ENCODE measurements around the gene MRPL38. TPM values are rescaled to one million over a fixed set of nuclear protein-coding genes. Genes with fewer than 3 reads are reported as not detected.

MRPL38 gene
- total and polyA plus RNA-seq, 2 of the 8 experiments (the other 6 are each of a cell fraction or from before 2014, with no cell fraction given): 78.4 to 125 TPM

DNA sequence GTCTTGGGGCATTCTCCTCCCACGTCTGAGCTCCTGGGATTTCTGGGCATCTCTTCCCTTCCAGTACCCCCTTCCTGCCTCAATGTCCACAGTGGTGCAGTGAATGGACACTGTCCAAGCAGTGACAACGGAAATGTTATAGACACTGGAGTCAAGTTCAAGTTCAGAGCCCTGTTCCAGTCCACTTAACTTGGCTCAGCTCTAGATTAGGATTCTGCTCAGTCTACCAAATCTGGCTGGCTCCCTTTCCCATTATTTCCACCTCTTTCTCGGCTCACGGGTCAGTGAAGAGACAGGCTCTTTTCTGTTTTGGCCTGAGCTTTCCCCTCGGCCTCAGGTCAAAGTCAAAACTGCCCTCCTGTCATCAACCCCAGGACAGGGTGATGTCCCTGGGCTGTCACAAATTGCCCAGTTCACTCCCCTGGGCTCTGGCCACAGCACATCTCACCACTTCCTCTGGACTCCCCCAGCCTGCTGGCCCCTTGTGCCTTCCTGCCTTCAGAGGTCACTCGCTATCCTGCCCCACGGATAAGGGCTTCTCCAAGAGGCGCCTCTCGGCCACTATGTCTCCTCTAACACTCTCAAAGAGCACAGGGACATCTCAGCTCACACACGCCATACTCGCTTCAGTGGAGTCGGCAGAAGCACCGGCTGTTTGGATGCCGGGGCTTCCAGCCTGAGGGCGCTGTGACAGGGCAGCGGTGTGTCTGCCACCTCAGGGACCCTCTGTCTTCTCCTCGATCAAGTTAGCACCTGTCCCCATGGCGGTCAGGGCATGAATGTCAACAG is 17.7 kb upstream of the MRPL38 start:
- Histone ChIP-seq H3K9me3 (ENCODE audit: insufficient read depth in 2 of 2, low read depth in 1 of 2, low read length in 1 of 2) (no peaks in the 10 kb centered on the region), H3K79me2 (ENCODE audit: control insufficient read depth in 1 of 2, insufficient read depth in 2 of 2, low read length in 2 of 2) (no peaks in the 10 kb centered on the region), H2AFZ (ENCODE audit: low read length) (no peak overlapping the region), H3K27ac (ENCODE audit: low read depth, low read length) (no peak overlapping the region), H2BK15ac (ENCODE audit: low read length) (no peak overlapping the region), H3K23me2 (ENCODE audit: low read depth, low read length) (no peaks in the 10 kb centered on the region), H4K20me1 (replicated peaks in 1 of 2; ENCODE audit: control insufficient read depth in 1 of 2, insufficient read depth in 2 of 2, low read length in 2 of 2) (no peaks in the 10 kb centered on the region), H3K9ac (replicated peaks in 1 of 4; ENCODE audit: extremely low read depth in 1 of 4, low read depth in 3 of 4, low read length in 3 of 4) (no peak overlapping the region), H2AK5ac (ENCODE audit: low read depth, low read length) (no peak overlapping the region), H4K91ac (replicated peaks; ENCODE audit: insufficient read length, low read length) (no peak overlapping the region), H3K14ac (ENCODE audit: insufficient read length) (no peak overlapping the region), H4K8ac (ENCODE audit: extremely low read depth, insufficient read depth, low read length) (no peak overlapping the region), H2BK12ac (ENCODE audit: low read depth, low read length) (no peak overlapping the region), H3K4me1 (replicated peaks in 1 of 4; ENCODE audit: control insufficient read depth in 3 of 4, insufficient read depth in 4 of 4, low read length in 3 of 4) (no peaks in the 10 kb centered on the region), H3K4me2 (ENCODE audit: insufficient read depth in 1 of 2, low read depth in 2 of 2, low read length in 2 of 2) (no peak overlapping the region), H3K4ac (replicated peaks; ENCODE audit: insufficient read length, low read depth, low read length) (no peak overlapping the region), H3K23ac (ENCODE audit: insufficient read length) (no peak overlapping the region), H3K56ac (replicated peaks; ENCODE audit: insufficient read length, low read depth, low read length) (no peak overlapping the region), H3K79me1 (ENCODE audit: low read depth, low read length) (no peaks in the 10 kb centered on the region), H3K36me3 (ENCODE audit: control insufficient read depth in 2 of 4, insufficient read depth in 4 of 4, low read length in 3 of 4) (peaks cover 0 to 8% (median 6%) of the 10 kb centered on the region in 4 experiments; a peak in 3 of 8 replicates), H3K18ac (ENCODE audit: extremely low read depth, low read length) (no peak overlapping the region), H3K4me3 (ENCODE audit: extremely low read depth in 1 of 4, insufficient read depth in 2 of 4, low read depth in 3 of 4, low read length in 4 of 4) (no peak overlapping the region), H2BK20ac (ENCODE audit: low read length) (no peak overlapping the region), H2BK5ac (ENCODE audit: low read depth, low read length) (no peak overlapping the region; the same call in 1 of the 2 replicates), H4K5ac (ENCODE audit: insufficient read length, low read depth, low read length) (no peak overlapping the region), H2BK120ac (replicated peaks; ENCODE audit: low read depth, low read length) (no peak overlapping the region), H3K27me3 (replicated peaks in 1 of 4; ENCODE audit: control insufficient read depth in 3 of 4, extremely low read depth in 1 of 4, insufficient read depth in 3 of 4, low read length in 3 of 4) (no peaks in the 10 kb centered on the region)
- FAIRE-seq (no peak), DNase-seq (ENCODE audit: low read depth in 1 of 2, low spot score in 2 of 2) (no peak)
- WGBS, 2 experiments (ENCODE audit: extremely low coverage in 1 of 2, insufficient coverage in 1 of 2, insufficient read length in 1 of 2, insufficient replicate concordance in 2 of 2, low coverage in 1 of 2, low lambda C conversion rate in 2 of 2, missing lambda C conversion rate in 1 of 2): 93% methylated on average over 18 of the region's 18 CpGs; no CpG with 5 or more reads in 1 of the 2 experiments
- no peak for TF ChIP-seq CEBPB (IDR thresholded peaks at IDR 0.05; ENCODE audit: low read depth, low read length)
- TF ChIP-seq POU5F1 (IDR thresholded peaks at IDR 0.05; ENCODE audit: low read depth, low read length): no peak
- TF ChIP-seq SUZ12 (IDR thresholded peaks at IDR 0.05; ENCODE audit: low read length): no peak
- TF ChIP-seq CBX8 (IDR thresholded peaks at IDR 0.05; ENCODE audit: borderline replicate concordance, low read depth, low read length): no peak
- no peak for TF ChIP-seq EZH2 (IDR thresholded peaks at IDR 0.05; ENCODE audit: low read depth, low read length, severe bottlenecking)
- TF ChIP-seq, protein P1, sequence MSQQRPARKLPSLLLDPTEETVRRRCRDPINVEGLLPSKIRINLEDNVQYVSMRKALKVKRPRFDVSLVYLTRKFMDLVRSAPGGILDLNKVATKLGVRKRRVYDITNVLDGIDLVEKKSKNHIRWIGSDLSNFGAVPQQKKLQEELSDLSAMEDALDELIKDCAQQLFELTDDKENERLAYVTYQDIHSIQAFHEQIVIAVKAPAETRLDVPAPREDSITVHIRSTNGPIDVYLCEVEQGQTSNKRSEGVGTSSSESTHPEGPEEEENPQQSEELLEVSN (IDR thresholded peaks at IDR 0.05): no peak
- TF ChIP-seq HDAC2 (IDR thresholded peaks at IDR 0.05; ENCODE audit: borderline replicate concordance in 1 of 2, low read depth in 2 of 2, low read length in 2 of 2): no peak
- TF ChIP-seq FOSL1 (IDR thresholded peaks at IDR 0.05; ENCODE audit: insufficient read depth, low read depth, low read length): no peak
- CTCF ChIA-PET (ENCODE audit: partially characterized antibody): interaction anchor here (0.8 to 51.3 kb wide), 7 partner anchors 9 to 86 kb away, joined by 3 to 885 read pairs (median 4); partner anchors contain the start of genes CDK3 and MRPL38
- POLR2A ChIA-PET (ENCODE audit: partially characterized antibody): interaction anchor here (0.6 to 2.1 kb wide), 2 partner anchors 18 to 864 kb away, joined by 3 to 8 read pairs; partner anchors contain the start of gene MRPL38
